GM18870 (cell line): ENCODE results near the gene ZNF813.
A peak's percentile ranks its signal among the peaks of the same experiment; 100 is the strongest.

Experiments used
- ATAC-seq: cut with Tn5 transposase; IDR thresholded peaks from one replicate; pipeline ENCODE4 v1.9.1; 2021; ENCODE audit warnings: moderate library complexity; ENCODE audit not compliant: unreplicated experiment

Gene ZNF813

GRCh38 chr19:53519446-53519845, 51.9 kb downstream of the ZNF813 start:
- ATAC-seq = no peak

- ATAC-seq = no peak
These were observed 52.6 kb downstream of the ZNF813 start for GRCh38 chr19:53520163-53520546.

GRCh38 chr19:53520547-53521372, 53.2 kb downstream of the ZNF813 start:
- ATAC-seq = peak; percentile 92

GRCh38 chr19:53521373-53522202, 54.1 kb downstream of the ZNF813 start:
- ATAC-seq = no peak

GRCh38 chr19:53525922-53526321, 58.4 kb downstream of the ZNF813 start:
- no peak for ATAC-seq

- no peak for ATAC-seq
These were observed 63.1 kb downstream of the ZNF813 start for GRCh38 chr19:53530622-53531021.

- ATAC-seq = no peak
These were observed 63.9 kb downstream of the ZNF813 start for GRCh38 chr19:53531457-53531856.

GRCh38 chr19:53532362-53532761, 64.8 kb downstream of the ZNF813 start:
- no peak for ATAC-seq

GRCh38 chr19:53536225-53536548, 68.7 kb downstream of the ZNF813 start:
- no peak for ATAC-seq

- no peak for ATAC-seq
These were observed 69.6 kb downstream of the ZNF813 start for GRCh38 chr19:53537121-53537520.

- peak; percentile 52 for ATAC-seq
These were observed 70.2 kb downstream of the ZNF813 start, which contains the start of gene ZNF331 for GRCh38 chr19:53537521-53538377. Gene ZNF331, plus strand, starts transcription at chr19:53538145. Its CDS starts 31,232 bp downstream, at chr19:53569377.

GRCh38 chr19:53538378-53539109, 71.0 kb downstream of the ZNF813 start:
- no peak for ATAC-seq

- no peak for ATAC-seq
These were observed 72.6 kb downstream of the ZNF813 start for GRCh38 chr19:53540091-53540490.

- no peak for ATAC-seq
These were observed 74.4 kb downstream of the ZNF813 start for GRCh38 chr19:53541971-53542370.

GRCh38 chr19:53545271-53546065, 77.9 kb downstream of the ZNF813 start:
- ATAC-seq = no peak
